GM12864 (cell line): Measurements from ENCODE around the gene PSMB11.
"Not testable (repeated sequence)": the region's sequence is repeated elsewhere in the genome, so short reads cannot be mapped to it uniquely, and the experiment has no call there.

Experiments used
- DNase-seq: peaks from one replicate; pipeline ENCODE4 v3.0.0-alpha.2; 2011; ENCODE audit warnings: low read depth
- H3K4me3 ChIP-seq: 2 replicates; pipeline ENCODE4 v1.5.1; 2011; ENCODE audit warnings: mild to moderate bottlenecking, low read depth, low read length, control low read depth
- TF ChIP-seq, protein P1 (sequence below): IDR thresholded peaks from 2 replicates; pipeline ENCODE4 v1.5.1; 2011; ENCODE audit warnings: low read depth, mild to moderate bottlenecking, moderate library complexity, low read length, control low read depth, inconsistent platforms; ENCODE audit errors: missing control alignments

PSMB11 gene

DNA sequence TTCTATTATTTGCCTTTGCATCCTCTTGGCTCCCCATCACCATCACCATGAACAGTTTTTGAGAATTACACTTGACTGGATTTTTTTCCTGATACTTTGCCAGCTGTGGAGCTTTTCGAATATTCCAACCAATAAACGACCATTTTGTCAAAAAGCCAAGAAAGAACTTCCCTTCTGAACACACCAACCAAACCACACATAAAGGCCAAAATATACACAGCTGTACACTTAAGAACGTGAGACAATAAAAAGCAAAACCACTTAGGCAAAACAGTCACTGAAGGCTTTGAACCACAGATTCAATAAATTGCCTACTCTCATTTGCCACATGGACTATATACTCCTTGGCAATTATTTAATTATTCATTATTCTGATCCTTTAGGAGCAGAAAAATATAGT, 33.2 kb upstream of the PSMB11 start:
- TF ChIP-seq, protein P1, sequence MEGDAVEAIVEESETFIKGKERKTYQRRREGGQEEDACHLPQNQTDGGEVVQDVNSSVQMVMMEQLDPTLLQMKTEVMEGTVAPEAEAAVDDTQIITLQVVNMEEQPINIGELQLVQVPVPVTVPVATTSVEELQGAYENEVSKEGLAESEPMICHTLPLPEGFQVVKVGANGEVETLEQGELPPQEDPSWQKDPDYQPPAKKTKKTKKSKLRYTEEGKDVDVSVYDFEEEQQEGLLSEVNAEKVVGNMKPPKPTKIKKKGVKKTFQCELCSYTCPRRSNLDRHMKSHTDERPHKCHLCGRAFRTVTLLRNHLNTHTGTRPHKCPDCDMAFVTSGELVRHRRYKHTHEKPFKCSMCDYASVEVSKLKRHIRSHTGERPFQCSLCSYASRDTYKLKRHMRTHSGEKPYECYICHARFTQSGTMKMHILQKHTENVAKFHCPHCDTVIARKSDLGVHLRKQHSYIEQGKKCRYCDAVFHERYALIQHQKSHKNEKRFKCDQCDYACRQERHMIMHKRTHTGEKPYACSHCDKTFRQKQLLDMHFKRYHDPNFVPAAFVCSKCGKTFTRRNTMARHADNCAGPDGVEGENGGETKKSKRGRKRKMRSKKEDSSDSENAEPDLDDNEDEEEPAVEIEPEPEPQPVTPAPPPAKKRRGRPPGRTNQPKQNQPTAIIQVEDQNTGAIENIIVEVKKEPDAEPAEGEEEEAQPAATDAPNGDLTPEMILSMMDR: no peak
- peak overlapping the region; percentile 68; the same call in 1 of the 2 replicates for H3K4me3 ChIP-seq
- no peak for DNase-seq

DNA sequence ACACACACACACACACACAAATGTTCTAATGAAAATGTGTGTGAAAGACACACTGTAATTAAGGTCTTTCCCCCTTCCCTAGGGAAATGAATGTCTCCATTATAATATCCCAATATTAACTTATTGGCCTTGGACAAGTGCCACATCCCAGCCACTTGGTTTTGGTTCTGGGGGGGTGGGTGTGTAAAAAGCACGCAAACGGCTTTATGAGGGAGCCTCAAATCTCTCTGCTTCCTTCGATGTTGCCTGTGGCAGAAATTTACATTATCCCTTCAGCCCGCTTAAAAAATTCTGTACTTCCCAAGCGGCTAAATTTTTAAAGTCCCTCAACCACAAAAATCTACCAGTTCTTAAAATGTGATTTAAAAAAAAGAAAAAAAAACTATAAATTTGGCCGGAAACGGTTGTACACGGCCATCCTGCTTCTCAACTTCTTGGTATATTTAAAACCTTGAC, 32.5 kb upstream of the PSMB11 start:
- TF ChIP-seq, protein P1: no peak
- no peak for DNase-seq
- peak overlapping the region; percentile 68 for H3K4me3 ChIP-seq

DNA sequence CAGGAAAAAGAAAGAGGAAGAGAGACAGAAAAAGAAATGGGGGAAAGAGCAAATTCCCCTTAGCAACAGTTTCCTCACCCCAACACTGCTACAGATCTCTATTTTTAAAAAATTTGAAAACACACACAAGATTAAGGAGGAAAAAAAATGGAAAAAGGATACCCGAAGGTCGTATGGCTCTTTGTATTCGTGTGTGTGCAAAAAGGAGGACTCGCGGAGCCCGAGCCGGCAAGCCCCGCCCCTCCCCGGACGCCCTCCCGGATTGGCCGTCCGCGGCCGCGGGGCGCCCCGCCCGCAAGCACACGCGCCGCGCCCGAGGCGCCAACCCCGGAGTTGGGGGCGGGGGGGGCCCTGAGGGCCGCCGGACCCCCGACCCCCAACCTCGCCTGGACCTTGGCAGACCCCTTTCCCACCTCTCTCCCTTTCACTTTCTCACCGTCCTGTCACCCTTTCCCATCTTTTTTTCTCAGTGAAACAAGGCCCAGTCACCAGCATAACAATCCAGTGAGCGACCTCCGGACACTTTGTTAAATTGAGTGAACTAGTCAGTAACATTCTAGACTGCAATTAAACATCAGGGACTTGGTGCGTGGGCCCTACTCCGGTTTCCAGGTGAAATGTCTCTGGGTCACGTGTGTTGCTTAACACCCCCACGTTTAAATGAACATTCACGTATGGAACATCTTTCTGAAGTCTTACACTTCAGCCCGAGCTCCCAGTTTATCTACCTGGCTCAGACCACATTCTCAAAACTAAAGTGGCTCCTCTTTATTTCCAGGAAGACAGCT, 31.9 kb upstream of the PSMB11 start, which contains the start of gene C14orf93:
Gene C14orf93 (minus strand): TSS at position 205 of the 788 bp plus-strand sequence. CDS start 11,120 bp downstream, outside the sequence.
- TF ChIP-seq, protein P1: no peak
- peak within 1 kb of the TSS; percentile 68 for H3K4me3 ChIP-seq
- no peak for DNase-seq

DNA sequence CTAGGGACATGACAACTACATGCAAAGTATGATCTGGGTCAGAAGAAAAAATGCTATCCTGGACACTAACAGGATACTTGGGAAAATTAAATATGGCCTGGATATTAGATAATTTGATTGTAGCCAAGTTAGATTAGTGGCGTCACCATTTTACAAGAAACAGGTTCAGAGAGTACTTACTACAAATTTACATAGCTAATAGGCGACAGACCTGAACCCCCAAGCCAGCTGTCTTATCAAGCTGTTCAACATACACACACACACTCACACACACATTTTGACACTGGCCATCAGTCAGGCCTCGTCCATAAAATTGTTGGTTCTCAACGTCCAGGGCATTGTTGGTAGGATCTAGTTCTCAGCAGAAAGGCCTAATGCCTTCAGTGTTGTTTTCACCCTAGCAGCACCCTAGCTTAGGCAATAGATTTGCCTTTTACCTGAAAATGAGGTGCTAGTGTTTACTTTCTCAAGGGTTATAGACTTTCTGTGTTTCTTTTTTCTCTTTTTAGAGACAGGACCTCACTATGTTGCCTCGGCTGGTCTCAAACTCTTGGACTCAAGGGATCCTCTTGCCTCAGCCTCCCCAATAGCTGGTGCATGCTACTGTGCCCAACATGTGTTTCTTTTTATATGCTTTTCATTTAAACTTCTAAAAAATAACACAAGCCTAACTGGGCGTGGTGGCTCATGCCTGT, 28.8 kb upstream of the PSMB11 start:
- no peak overlapping the region for H3K4me3 ChIP-seq
- no peak for DNase-seq
- TF ChIP-seq, protein P1: no peak

DNA sequence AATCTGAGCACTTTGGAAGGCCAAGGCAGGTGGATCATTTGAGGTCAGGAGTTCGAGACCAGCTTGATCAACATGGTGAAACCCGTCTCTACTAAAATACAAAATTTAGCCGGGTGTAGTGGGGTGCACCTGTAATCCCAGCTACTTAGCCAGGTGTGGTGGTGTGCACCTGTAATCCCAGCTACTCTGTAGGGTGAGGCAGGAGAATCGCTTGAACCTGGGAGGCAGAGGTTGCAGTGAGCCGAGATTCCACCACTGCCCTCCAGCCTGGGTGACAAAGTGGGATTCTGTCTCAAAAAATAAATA, 28.3 kb upstream of the PSMB11 start:
- not testable (repeated sequence) for DNase-seq

DNA sequence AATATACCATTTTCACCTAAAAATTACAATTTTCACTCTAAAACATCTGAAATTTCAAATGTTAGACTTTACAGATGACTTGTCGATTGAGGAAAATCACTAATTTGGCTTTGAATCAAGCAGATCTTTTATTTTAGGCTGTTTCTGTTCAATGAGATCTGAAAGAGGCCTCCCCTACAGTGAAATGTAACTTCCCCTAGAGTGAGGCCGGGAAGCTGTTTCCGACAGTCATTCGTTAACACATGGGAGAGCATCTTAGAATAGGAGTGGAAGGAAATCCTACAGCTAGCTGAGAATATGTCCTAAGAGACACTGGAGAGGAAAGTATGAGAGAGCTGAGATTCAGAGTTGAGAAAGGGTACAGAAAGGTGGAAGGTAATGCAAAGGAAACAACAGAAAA, 26.4 kb upstream of the PSMB11 start:
- no peak overlapping the region for H3K4me3 ChIP-seq
- TF ChIP-seq, protein P1: no peak
- DNase-seq: no peak

More for the DNA sequence above, 28.3 kb upstream of the PSMB11 start:
- not testable (repeated sequence) for H3K4me3 ChIP-seq

DNA sequence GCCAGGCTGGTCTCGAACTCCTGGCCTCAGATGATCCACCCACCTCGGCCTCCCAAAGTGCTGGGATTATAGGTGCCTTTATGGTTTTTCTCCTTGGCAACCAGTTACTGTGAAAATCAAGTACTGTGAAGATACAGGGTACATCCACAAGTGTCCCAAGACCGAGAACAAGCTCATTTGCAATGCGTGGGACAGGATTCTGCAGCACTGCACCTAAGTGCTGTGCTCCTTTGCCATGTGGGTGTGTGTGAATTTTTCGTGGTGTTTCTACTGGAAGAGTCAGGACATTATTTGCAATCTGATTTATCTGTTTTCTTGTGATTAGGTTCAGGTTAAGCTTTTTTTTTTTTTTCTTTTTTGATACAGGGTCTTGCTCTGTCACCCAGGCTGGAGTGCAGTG, 24.9 kb upstream of the PSMB11 start:
- no peak overlapping the region for H3K4me3 ChIP-seq
- no peak for DNase-seq
- TF ChIP-seq, protein P1: no peak
